Activated naive CD4-positive, alpha-beta T cell treated with anti-CD3 and anti-CD28 coated beads, Interleukin-2, amount 50 U/mL, for 72 hours (primary cell): ENCODE data around the gene PKP4. TPM values are rescaled to one million over a fixed set of nuclear protein-coding genes. Genes with fewer than 3 reads are reported as not detected.

Source experiments
- ATAC-seq, 2 donors: fragments of 150-1000 bp; cut with Tn5 transposase; 2 replicates each; pipeline ENCODE4 v1.10.0; 2021; ENCODE audit warnings: mild to moderate bottlenecking in 2 of 2, moderate library complexity in 2 of 2
- DNase-seq, 2 donors: peaks; one replicate each; pipeline ENCODE4 v3.0.0; 2021 to 2022; ENCODE audit warnings: low spot score in 2 of 2
- H3K27ac Mint-ChIP-seq, 2 donors: one replicate each; pipeline ENCODE4 v1.8.0; 2022; ENCODE audit warnings: mild to moderate bottlenecking in 2 of 2, mixed read lengths in 2 of 2
- H3K36me3 Mint-ChIP-seq, 2 donors: one replicate each; pipeline ENCODE4 v1.8.0; 2022; ENCODE audit warnings: mixed read lengths in 2 of 2
- H3K9me3 Mint-ChIP-seq, 2 donors: one replicate each; pipeline ENCODE4 v1.8.0; 2022; ENCODE audit warnings: mixed read lengths in 2 of 2
- total RNA-seq, 2 donors: library from RNA; stranded (reverse); gene quantifications; one replicate each; pipeline ENCODE4 v1.2.3, GENCODE V29; 2022

Gene PKP4
- total RNA-seq, 2 donors from 2014 or later = 36.3 to 44.8 TPM

DNA sequence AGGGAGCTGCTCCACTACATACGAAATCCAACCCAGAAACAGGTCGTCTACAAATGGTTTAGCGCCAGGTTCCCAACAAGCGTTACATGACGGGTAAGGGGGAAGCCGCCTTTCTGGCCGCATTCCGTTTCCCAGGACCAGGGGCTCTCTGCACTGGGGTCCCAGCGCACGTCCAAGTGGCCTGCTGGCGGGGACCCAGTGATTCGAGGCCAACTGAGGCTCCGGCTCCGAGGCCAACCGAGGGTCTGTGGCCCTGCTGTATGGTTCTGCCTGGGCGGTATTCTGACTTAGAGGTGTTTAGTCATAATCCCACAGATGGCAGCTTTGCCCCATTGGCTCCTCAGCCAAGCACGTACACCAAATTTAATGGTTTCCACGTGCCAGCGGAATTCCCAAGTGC lies 127.2 kb downstream of the PKP4 start:
- Mint-ChIP-seq H3K9me3 (no peaks in the 10 kb centered on the region), H3K36me3 (no peaks in the 10 kb centered on the region), H3K27ac (no peak overlapping the region)
- ATAC-seq = no peak
- DNase-seq = no peak

DNA sequence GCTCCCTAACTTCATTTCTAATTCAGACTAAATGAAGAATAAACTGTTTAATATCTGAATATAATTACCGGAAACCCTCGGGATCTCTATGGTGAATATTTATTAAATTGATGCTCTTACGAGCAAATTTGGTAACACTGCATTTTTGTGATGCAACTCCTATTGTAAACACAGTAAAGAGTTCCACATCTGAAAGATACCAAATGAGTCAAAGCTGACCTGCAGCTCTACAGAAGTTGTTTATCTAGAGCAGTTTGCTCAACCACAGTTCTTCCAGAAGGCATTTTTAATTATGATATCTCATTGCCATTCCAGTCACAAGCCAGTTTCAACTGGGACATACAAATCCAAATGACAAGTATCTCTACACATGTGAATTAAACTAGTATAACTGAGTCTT lies 129.7 kb downstream of the PKP4 start:
- Mint-ChIP-seq H3K27ac (no peak overlapping the region), H3K9me3 (no peaks in the 10 kb centered on the region), H3K36me3 (no peaks in the 10 kb centered on the region)
- ATAC-seq = no peak
- no peak for DNase-seq

DNA sequence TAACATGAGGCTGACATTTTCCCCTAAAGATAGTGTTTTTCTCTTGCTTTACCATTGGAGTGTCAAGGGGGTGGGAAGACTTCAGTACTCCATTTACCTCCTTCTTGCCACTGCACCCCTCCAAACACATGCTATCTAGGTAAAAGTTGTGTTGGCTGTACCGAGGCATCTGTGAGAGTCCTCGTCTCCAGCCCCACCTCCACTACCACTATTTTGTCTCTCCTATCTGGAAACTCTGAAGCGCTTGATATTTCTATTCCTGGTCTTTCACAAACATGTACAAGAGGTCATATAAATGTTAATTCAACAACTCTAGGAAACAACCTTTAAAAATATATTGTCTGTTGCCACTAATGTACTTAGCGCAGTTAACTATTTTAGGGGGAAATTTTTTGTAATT lies 132.6 kb downstream of the PKP4 start:
- H3K9me3 Mint-ChIP-seq = no peaks in the 10 kb centered on the region
- no peaks in the 10 kb centered on the region for H3K36me3 Mint-ChIP-seq
- peak overlapping the region in 1 of 2 donors; percentile 9 for H3K27ac Mint-ChIP-seq
- ATAC-seq (no peak), DNase-seq (no peak)

DNA sequence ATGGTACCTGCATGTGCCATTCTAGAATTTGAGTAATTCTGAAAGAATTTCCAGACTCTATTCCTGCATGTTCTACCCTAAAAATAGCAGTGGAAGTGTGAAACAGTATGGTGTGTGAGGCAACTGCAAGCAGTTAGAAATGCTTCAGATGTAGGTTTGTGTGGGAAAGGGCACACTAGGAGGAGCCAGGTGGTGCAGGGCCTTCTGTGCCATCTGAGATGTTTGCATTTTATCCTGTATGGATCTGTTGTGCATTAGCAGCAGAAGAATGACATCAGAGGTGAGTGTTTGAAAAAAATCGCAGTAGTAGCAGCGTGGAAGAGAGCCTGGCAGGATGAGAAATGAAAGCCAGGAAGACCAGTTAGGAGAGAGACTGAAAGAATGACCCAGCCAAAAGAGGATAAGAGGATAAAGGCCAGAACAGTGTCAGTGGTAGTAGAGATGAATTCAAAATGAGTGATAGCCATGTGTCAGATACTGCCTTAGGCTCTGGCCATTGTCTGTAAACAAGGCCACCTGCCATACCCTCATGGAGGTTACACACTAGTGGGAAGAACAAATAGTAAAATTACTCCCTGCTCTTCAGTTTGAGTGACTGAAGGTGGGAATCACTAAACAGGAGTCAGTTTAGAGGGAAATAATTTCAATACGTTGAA lies 142.2 kb downstream of the PKP4 start:
- Mint-ChIP-seq H3K9me3 (no peaks in the 10 kb centered on the region), H3K27ac (no peak overlapping the region), H3K36me3 (peaks cover 0 to 3% of the 10 kb centered on the region in 2 donors)
- ATAC-seq = no peak
- DNase-seq = no peak

DNA sequence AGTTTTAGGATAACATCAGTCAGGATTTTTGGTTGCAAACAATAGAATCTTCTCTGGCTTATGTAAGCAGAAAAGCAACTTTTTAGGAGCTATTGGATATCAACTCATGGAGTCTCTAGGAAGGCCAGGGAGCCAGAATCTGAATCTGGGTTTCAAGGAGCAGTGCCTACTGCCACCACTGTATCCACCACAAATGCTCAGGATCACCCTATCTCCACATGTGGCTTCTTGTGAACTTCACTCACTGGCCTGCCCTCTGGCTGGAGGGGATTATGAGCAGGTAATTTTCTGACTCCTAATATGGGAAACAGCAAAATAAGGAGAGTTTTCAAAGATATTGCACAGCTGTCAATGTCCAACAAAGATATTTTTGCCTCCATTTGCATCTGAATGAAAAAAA lies 142.9 kb downstream of the PKP4 start:
- H3K27ac Mint-ChIP-seq = no peak overlapping the region
- no peaks in the 10 kb centered on the region for H3K9me3 Mint-ChIP-seq
- peaks cover 0 to 9% of the 10 kb centered on the region in 2 donors for H3K36me3 Mint-ChIP-seq
- ATAC-seq (no peak), DNase-seq (no peak)

DNA sequence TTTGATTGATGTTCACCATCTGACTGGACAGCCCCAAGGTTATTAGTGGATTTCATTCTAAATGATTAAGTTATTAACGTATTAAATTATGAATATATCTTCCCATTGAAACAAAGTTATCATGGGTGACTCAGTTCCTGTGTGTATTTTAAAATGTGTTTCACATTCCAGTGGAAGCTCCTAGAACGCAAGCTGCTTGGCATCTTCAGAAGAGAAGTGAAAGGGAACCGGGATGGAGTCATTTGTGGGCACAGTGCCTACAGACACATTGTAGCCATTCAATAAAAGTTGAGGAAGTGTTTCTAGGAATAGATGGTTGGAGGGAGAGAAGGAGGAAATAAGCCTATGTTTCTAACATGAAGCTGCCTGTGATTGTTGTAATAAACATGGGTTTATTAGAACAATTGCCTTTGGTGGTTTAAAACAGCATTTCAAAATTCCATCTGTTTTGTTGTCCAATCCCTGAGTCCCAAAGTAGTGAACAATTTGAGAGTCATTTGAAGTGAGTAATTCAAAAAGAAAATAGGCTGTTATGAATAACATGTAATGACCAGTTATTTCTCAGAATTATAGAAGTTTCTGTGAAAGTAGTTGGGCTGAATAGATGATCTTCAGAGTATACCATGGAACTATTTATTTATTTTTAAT lies 143.5 kb downstream of the PKP4 start:
- H3K27ac Mint-ChIP-seq = no peak overlapping the region
- no peaks in the 10 kb centered on the region for H3K9me3 Mint-ChIP-seq
- DNase-seq (no peak), ATAC-seq (no peak)
- H3K36me3 Mint-ChIP-seq = peaks cover 0 to 10% of the 10 kb centered on the region in 2 donors

DNA sequence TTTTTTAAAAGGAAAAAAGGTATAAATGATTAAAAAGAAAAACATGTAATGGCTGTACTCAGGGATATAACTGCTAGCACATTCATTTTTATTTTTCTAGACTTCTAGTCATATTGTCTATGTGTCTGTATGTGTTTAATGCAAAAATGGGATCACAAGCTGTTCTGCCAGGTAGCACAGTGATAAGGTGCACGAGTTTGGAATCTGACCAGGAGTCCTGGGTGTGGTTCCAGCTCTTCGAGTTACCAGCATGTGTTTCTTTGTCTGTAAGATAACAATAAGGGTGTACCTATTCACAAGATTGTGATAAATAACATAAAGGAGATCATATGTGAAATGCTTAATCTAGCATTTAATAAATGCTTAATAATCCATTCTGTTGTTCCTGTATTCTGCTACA lies 145.3 kb downstream of the PKP4 start:
- no peak for ATAC-seq
- no peak overlapping the region for H3K27ac Mint-ChIP-seq
- DNase-seq = no peak
- H3K36me3 Mint-ChIP-seq = peaks cover 0 to 10% of the 10 kb centered on the region in 2 donors
- no peaks in the 10 kb centered on the region for H3K9me3 Mint-ChIP-seq

DNA sequence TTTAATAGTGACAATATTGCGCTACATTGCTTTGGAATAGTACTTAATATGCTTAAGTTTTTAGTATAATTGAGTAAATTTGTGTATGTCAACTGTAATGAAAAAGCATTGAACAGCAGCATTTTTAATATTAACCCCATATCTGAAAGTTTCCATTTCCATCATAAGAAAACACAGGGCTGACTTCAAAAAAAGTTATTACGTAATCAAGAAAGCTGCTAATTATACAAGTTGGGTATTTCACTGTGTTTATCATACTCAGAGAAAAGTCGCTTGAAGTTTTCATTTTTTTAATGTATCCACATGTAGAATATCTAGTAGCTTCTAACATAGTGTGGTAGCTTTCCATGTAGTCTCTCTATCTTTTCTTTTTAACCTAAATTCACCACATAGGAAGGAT lies 146.5 kb downstream of the PKP4 start:
- DNase-seq (no peak), ATAC-seq (no peak)
- no peaks in the 10 kb centered on the region for H3K9me3 Mint-ChIP-seq
- no peak overlapping the region for H3K27ac Mint-ChIP-seq
- peaks cover 0 to 10% of the 10 kb centered on the region in 2 donors for H3K36me3 Mint-ChIP-seq

DNA sequence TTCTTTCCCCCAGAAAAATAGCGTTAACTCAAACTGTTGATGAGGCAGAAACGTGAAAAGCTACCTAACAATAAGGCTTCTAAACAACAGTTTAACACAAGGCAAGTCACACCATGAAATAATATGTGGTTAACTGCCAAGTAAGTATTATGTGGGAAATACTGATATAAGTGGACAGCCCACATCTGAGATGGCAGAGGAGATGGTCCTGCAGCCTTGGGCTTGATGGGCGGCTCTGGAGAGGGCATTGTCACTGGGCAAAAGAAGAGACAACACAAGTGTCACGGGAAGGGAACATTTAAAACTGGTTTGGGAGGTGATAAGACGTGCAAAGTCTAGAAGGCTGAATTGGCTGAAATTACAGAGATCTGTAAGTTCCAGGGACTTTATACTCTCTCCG lies 147.2 kb downstream of the PKP4 start:
- DNase-seq (no peak), ATAC-seq (no peak)
- peaks cover 0 to 10% of the 10 kb centered on the region in 2 donors for H3K36me3 Mint-ChIP-seq
- H3K27ac Mint-ChIP-seq = no peak overlapping the region
- no peaks in the 10 kb centered on the region for H3K9me3 Mint-ChIP-seq

DNA sequence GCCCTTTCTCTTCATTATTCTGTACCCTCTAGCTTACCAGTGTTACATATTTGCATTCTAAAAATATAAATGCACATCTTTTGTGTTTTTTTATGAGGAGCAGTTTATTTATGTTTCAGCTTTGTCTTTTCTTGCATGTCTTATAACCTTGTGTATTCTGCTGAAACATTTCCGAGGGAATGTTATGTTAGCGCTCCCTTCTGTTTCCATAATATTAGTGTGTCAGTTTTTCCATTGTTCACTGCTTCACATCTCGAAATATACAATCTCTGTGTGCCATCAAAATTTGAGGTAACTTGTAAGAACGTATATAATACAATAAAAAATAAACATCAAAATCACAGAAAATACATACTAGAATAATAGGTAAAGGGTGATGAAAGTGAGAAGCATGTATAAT lies 153.3 kb downstream of the PKP4 start:
- Mint-ChIP-seq H3K9me3 (no peaks in the 10 kb centered on the region), H3K27ac (no peak overlapping the region), H3K36me3 (no peaks in the 10 kb centered on the region)
- no peak for DNase-seq
- no peak for ATAC-seq

DNA sequence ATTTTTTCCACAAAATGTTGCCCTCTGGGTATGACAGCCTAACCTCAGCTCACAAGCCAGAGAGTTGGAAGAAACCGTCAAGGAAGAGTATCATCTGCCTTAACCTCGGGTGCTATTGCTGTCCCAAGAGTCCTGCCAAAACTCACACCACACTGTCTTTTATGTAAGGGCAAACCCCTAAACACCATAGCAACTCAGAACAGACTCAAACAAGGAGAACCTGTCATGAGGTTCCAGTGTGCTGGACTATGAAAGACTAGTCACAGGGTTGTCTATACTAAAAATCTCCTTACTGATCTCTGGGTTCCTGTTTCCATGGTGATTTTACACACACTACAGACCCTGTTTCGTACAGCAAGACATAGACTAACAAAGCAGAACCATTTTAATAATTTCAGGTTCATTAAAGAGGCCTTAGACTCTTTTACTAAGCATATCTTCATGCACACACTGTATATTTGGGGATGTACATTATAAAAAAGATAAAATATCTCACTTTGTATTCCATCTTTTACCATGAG lies 159.8 kb downstream of the PKP4 start:
- no peaks in the 10 kb centered on the region for H3K36me3 Mint-ChIP-seq
- DNase-seq (no peak), ATAC-seq (no peak)
- no peak overlapping the region for H3K27ac Mint-ChIP-seq
- H3K9me3 Mint-ChIP-seq = no peaks in the 10 kb centered on the region

DNA sequence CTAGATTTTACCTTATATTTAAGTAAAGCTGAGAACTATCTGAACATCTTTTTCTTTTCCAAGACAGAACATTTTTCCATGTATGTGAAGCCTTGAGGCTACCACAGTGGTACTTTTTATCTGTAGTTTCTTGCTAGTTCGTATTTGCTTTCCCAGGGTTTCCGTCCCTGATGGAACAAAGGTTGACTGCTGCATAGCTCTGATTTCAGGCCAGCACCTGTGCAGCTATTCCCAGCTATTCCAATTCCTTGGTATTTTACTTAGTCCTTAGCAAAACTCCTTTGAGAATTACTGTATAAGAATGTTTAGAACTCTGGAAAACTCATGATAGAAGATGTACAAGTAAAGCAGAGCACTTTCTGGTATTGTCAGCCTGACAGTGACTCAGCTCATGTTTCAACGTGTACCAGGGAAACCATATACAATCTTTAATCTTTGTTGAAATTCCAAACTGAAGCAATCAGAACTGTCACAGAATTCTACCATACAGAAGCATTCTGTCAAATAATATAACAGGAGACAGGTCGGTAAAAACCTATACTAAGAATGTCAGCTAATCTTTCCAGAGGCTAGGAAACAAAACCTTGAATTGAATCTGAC lies 162.2 kb downstream of the PKP4 start:
- Mint-ChIP-seq H3K27ac (no peak overlapping the region), H3K36me3 (peaks cover 0 to 4% of the 10 kb centered on the region in 2 donors), H3K9me3 (no peaks in the 10 kb centered on the region)
- no peak for ATAC-seq
- DNase-seq = no peak

DNA sequence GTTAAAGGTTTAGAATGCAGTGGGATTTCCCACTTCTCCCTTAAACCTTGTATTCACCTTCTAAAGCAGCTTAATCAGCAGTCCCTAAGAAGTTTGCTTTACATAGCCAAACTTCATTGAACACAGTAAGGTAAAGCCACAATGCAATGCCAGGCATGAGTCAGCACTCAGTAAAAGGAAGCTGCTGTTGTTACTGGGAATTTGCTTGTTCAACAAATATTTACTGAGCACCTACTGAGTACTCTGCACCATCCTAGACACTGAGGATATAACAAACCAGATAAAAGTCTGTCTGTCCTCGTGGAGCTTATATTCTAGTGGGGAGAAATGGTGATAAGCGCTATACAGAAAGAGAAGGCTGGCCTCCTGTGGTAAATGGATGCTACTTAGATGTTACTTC lies 162.7 kb downstream of the PKP4 start:
- H3K9me3 Mint-ChIP-seq = no peaks in the 10 kb centered on the region
- DNase-seq (no peak), ATAC-seq (no peak)
- no peak overlapping the region for H3K27ac Mint-ChIP-seq
- H3K36me3 Mint-ChIP-seq = peaks cover 2 to 5% of the 10 kb centered on the region in 2 donors

DNA sequence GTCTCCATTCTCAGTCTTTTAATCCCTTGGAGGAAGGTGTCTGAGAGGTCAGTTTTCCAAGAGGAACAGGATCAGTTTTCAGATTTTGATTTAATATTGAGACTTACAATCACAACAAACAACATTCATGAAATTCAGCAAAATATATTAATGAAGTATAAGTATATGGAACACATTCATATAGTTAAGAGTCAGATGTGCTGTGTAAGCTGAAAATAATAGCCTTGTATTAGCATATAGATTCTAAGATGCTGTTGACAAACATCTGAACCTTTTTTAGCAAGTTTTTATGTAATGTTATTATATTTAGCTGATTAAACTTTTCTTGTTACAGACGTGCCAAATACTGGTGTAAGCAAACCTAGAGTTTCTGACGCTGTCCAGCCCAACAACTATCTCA lies 163.9 kb downstream of the PKP4 start:
- no peak overlapping the region for H3K27ac Mint-ChIP-seq
- no peak for ATAC-seq
- no peaks in the 10 kb centered on the region for H3K9me3 Mint-ChIP-seq
- H3K36me3 Mint-ChIP-seq = peaks cover 5 to 8% of the 10 kb centered on the region in 2 donors
- no peak for DNase-seq

DNA sequence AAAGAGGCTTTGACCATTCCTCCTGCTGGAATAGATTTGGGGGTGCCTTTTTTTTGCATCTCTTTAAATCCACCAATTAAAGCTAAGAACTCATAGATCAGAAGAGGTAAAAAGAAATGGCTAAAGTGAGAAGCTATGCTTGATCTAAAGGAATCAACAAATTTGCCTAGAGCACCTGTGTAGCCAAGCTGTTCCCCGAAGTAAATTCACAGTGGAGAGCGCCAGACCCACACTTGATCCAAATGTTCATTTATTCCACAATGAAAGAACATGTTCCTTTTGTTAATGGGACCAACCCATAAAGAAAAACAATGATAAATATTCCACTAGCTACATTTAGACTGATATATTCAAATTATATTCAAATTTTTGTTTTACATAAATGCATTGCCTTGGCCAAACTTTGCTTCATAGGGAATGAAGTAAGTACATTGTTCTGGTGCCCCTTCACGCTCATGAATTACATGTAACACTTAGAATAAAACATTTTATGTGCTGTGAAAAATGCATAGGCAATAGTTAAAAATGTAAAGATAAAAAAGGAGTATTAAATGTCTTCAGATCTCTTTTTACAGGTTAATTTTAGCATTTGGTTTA lies 167.4 kb downstream of the PKP4 start:
- Mint-ChIP-seq H3K36me3 (peaks cover 5 to 8% of the 10 kb centered on the region in 2 donors), H3K27ac (no peak overlapping the region), H3K9me3 (no peaks in the 10 kb centered on the region)
- ATAC-seq (no peak), DNase-seq (no peak)

DNA sequence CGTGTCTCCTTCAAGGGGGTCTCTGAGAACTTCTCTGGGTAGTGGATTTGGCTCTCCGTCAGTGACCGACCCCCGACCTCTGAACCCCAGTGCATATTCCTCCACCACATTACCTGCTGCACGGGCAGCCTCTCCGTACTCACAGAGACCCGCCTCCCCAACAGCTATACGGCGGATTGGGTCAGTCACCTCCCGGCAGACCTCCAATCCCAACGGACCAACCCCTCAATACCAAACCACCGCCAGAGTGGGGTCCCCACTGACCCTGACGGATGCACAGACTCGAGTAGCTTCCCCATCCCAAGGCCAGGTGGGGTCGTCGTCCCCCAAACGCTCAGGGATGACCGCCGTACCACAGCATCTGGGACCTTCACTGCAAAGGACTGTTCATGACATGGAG lies 168.2 kb downstream of the PKP4 start:
- ATAC-seq (no peak), DNase-seq (no peak)
- Mint-ChIP-seq H3K27ac (no peak overlapping the region), H3K36me3 (peaks cover 5 to 8% of the 10 kb centered on the region in 2 donors), H3K9me3 (no peaks in the 10 kb centered on the region)

DNA sequence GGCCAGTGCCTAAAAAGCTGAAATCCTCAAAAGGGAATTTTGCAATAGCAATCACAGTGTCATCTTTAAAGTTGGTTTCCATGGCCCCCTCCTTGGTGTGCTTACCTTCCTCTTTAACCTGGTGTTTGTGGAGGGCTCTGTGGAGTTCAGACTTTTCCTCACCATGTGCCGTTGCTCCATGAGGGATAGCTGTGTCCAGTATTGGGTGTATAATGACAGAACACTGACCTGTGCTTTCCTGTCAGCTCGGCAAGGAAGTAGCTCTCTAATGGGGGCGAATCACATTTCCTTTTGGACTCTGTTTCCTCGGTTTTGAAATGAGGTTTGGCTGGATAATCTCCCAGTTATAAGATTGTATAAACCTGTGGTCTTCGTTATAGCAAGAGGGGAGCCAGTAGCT lies 172.4 kb downstream of the PKP4 start:
- Mint-ChIP-seq H3K9me3 (no peaks in the 10 kb centered on the region), H3K27ac (no peak overlapping the region), H3K36me3 (peaks cover 0 to 8% of the 10 kb centered on the region in 2 donors)
- ATAC-seq (no peak), DNase-seq (no peak)
